ENCODE data around the gene COL12A1. TPM values are rescaled to one million over a fixed set of nuclear protein-coding genes. Genes with fewer than 3 reads are reported as not detected.

Gene COL12A1
- total RNA-seq, 4 donors from 2014 or later, result 125 to 589 (median 192) TPM

- no peak for DNase-seq (ENCODE audit: low spot score)
- no peak for TF ChIP-seq CTCF (IDR thresholded peaks at IDR 0.05)
Measured at GRCh38 chr6:75107913-75108312, 97.9 kb downstream of the COL12A1 start.

GRCh38 chr6:75106426-75106825 is 99.4 kb downstream of the COL12A1 start:
- ATAC-seq (ENCODE audit: low FRiP score) (no peak), DNase-seq (ENCODE audit: low spot score) (no peak)
- TF ChIP-seq CTCF (IDR thresholded peaks at IDR 0.05), result no peak

More at GRCh38 chr6:75107913-75108312, 97.9 kb downstream of the COL12A1 start:
- ATAC-seq (ENCODE audit: low FRiP score), result no peak

GRCh38 chr6:75103431-75103830 is 102.4 kb downstream of the COL12A1 start:
- ATAC-seq (ENCODE audit: low FRiP score) (no peak), DNase-seq (ENCODE audit: low spot score) (no peak)
- no peak for TF ChIP-seq CTCF (IDR thresholded peaks at IDR 0.05)

- no peak for ATAC-seq (ENCODE audit: low FRiP score)
- no peak for TF ChIP-seq CTCF (IDR thresholded peaks at IDR 0.05)
- DNase-seq (ENCODE audit: low spot score), result no peak
Measured at GRCh38 chr6:75102301-75102700, 103.6 kb downstream of the COL12A1 start.

- ATAC-seq (ENCODE audit: low FRiP score), result peak; percentile 45
- TF ChIP-seq CTCF (IDR thresholded peaks at IDR 0.05), result no peak
- DNase-seq (ENCODE audit: low spot score), result no peak
Measured at GRCh38 chr6:75101896-75102295, 104.0 kb downstream of the COL12A1 start.

GRCh38 chr6:75098709-75099108 is 107.1 kb downstream of the COL12A1 start:
- DNase-seq (ENCODE audit: low spot score) (no peak), ATAC-seq (ENCODE audit: low FRiP score) (peak; percentile 97)
- no peak for TF ChIP-seq CTCF (IDR thresholded peaks at IDR 0.05)

- ATAC-seq (ENCODE audit: low FRiP score) (no peak), DNase-seq (ENCODE audit: low spot score) (no peak)
- TF ChIP-seq CTCF (IDR thresholded peaks at IDR 0.05), result no peak
Measured at GRCh38 chr6:75096966-75097365, 108.9 kb downstream of the COL12A1 start.

All from omental fat pad (tissue), 4 donors.